Body of pancreas (tissue), 4 donors: ENCODE data around the gene WDR83.

ENCODE experiments used
- POLR2A ChIP-seq, 3 donors: fragments of 450-650 bp; IDR thresholded peaks; one replicate each; pipeline ENCODE4 v1.6.1; 2016; ENCODE audit warnings: antibody characterized with exemption in 3 of 3, mild to moderate bottlenecking in 2 of 3
- TF ChIP-seq, protein P1 (sequence below), 7 experiments: fragments of 450-650 bp in 4 of 7; fragments of 200-600 bp in 3 of 7; sonication (generic) in 3 of 7; IDR thresholded peaks; one replicate each; pipeline ENCODE4 v1.5.1; 2016 to 2019; ENCODE audit warnings: antibody characterized with exemption in 7 of 7

DNA sequence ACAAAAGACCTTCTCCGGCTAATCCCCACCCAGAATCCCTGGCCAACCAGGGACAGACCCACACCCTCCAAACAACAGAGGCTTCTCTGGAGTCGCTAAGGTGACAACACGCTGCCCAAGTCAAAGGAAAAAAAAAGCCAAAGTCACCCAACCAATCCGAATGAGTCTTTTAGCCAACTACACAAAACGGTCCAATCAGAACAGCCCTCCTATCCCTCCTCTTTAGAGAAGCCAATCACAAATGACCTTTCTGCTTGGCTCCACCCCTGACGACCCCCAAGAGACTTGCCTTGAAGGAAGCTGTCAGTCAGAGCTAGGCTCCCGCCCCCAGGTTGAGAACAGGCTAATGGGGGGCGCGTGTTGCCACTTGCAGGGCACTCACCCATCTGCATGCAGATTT, 36.4 kb downstream of the WDR83 start:
- TF ChIP-seq, protein P1, sequence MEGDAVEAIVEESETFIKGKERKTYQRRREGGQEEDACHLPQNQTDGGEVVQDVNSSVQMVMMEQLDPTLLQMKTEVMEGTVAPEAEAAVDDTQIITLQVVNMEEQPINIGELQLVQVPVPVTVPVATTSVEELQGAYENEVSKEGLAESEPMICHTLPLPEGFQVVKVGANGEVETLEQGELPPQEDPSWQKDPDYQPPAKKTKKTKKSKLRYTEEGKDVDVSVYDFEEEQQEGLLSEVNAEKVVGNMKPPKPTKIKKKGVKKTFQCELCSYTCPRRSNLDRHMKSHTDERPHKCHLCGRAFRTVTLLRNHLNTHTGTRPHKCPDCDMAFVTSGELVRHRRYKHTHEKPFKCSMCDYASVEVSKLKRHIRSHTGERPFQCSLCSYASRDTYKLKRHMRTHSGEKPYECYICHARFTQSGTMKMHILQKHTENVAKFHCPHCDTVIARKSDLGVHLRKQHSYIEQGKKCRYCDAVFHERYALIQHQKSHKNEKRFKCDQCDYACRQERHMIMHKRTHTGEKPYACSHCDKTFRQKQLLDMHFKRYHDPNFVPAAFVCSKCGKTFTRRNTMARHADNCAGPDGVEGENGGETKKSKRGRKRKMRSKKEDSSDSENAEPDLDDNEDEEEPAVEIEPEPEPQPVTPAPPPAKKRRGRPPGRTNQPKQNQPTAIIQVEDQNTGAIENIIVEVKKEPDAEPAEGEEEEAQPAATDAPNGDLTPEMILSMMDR (IDR thresholded peaks at IDR 0.05), result no peak
- TF ChIP-seq POLR2A (IDR thresholded peaks at IDR 0.05), result no peak
